WERI-Rb-1 (cell line): ENCODE measurements around the gene RNF167.
A peak's percentile ranks its signal among the peaks of the same experiment; 100 is the strongest.

Experiments used
- DNase-seq: peaks from one replicate; pipeline ENCODE4 v3.0.0-alpha.2; 2020
- H3K27ac ChIP-seq: fragments of 250-450 bp; sonication (Bioruptor Pico); 2 replicates; pipeline ENCODE4 v1.5.1; 2020; ENCODE audit warnings: mild to moderate bottlenecking, moderate library complexity
- H3K27me3 ChIP-seq: fragments of 250-450 bp; sonication (Bioruptor Pico); 2 replicates; pipeline ENCODE4 v1.5.1; 2021; ENCODE audit warnings: mild to moderate bottlenecking, low read depth, moderate library complexity; ENCODE audit not compliant: insufficient read depth, severe bottlenecking
- H3K36me3 ChIP-seq: fragments of 250-450 bp; sonication (Bioruptor Pico); 2 replicates; pipeline ENCODE4 v1.5.1; 2020; ENCODE audit warnings: mild to moderate bottlenecking, moderate library complexity
- H3K4me3 ChIP-seq: 2 replicates; pipeline ENCODE4 v1.5.1; 2011; ENCODE audit warnings: low read depth, mild to moderate bottlenecking, control low read depth, low read length
- H3K9me3 ChIP-seq: fragments of 250-450 bp; sonication (Bioruptor Pico); 2 replicates; pipeline ENCODE4 v1.5.1; 2021; ENCODE audit warnings: mild to moderate bottlenecking, moderate library complexity; ENCODE audit not compliant: severe bottlenecking
- CTCF ChIP-seq: IDR thresholded peaks from 2 replicates; pipeline ENCODE4 v1.5.1; 2011; ENCODE audit warnings: low read depth, mild to moderate bottlenecking, control low read depth, inconsistent platforms, low read length

The RNF167 gene

DNA sequence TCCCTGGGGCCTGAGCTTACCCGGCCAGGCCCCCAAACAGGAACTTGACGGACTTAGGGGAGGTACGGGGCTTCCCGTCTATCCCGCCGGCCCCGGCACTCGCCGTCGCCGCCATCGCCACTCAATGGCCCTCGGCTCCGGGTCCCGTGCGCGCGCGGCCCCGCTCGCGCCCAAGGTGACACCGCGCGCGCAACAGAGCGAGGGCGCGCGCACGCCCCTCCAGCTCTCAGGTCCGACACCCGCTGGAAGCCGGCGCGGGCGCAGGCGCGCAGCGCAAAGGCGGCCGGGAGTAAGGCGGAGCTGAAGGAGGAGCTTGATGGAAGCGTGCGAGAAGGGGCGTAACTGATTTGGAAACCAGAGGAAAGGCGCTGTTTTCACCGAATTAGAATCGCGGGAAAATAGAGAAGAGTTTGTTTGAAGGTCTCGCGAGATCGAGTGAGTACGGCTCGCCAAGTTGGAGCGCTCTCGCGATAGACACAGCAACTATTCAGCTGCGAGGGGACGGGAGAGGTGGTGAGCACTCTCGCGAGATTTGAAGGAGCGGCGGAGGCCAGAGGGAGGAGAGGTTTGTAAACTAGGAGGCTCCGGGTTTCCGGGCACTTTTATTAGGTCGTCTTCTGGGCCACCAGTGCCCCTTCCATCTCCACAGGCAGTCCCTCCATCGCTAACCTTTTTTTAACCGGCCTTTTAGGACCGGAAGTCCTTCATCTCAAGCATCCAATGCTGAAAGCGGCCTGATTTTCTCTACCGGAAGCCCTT, at the start of gene RNF167, which contains the start of gene SLC25A11:
Gene RNF167 (plus strand): TSS at position 473 of the 759 bp plus-strand sequence. CDS start 642 bp downstream, outside the sequence.
Gene SLC25A11 (minus strand): TSS at position 251 of the 759 bp plus-strand sequence. CDS start 136 bp downstream, at position 115.
- no peaks in the 10 kb centered on the region for H3K27me3 ChIP-seq
- TF ChIP-seq CTCF = no peak
- H3K36me3 ChIP-seq = peaks cover 52% of the 10 kb centered on the region
- DNase-seq = peak; percentile 92
- peak within 1 kb of the TSS; percentile 95 for H3K4me3 ChIP-seq
- peak within 1 kb of the TSS; percentile 97 for H3K27ac ChIP-seq
- no peaks in the 10 kb centered on the region for H3K9me3 ChIP-seq

GRCh38 chr17:4891411-4892410, 48.4 kb upstream of the RNF167 start:
- Histone ChIP-seq H3K4me3 (no peak overlapping the region), H3K27me3 (no peaks in the 10 kb centered on the region), H3K9me3 (no peaks in the 10 kb centered on the region), H3K27ac (no peak overlapping the region; the same call in 1 of the 2 replicates), H3K36me3 (peaks cover 91% of the 10 kb centered on the region)
- TF ChIP-seq CTCF = no peak
- DNase-seq = no peak

DNA sequence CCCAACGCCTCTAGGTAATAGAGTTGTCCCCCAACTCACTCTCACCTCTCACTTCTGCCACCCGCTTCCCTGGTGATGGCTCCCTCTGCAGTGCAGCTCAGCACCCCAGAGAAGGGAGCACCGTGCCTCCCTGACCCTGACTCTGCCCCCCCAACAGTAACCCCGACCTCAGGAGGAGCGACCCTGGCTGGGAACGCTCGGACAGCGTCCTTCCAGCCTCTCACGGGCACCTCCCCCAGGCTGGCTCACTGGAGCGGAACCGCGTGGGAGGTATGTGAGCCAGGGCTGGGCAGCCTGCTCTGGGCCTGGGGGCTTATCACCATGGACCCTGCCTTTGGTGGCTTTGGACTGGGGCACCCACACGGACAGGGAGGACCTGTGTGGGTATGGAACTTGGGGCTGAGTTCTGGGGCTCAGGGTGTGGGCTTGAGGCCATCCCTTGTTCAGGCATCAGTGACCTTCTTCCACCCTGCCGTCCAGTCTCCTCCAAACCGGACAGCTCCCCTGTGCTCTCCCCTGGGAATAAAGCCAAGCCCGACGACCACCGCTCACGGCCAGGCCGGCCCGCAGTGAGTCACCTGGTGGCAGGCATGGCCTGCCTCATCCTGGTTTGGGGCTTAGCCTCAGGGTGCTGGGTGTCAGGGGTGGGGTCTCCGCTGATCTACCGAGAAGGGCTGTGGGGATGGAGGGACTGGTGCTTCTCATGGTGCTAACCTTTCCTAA, 47.4 kb upstream of the RNF167 start:
- no peak for TF ChIP-seq CTCF
- H3K36me3 ChIP-seq = peaks cover 90% of the 10 kb centered on the region
- no peaks in the 10 kb centered on the region for H3K27me3 ChIP-seq
- H3K27ac ChIP-seq = peak overlapping the region; percentile 20; the same call in 1 of the 2 replicates
- H3K9me3 ChIP-seq = no peaks in the 10 kb centered on the region
- H3K4me3 ChIP-seq = no peak overlapping the region
- no peak for DNase-seq

DNA sequence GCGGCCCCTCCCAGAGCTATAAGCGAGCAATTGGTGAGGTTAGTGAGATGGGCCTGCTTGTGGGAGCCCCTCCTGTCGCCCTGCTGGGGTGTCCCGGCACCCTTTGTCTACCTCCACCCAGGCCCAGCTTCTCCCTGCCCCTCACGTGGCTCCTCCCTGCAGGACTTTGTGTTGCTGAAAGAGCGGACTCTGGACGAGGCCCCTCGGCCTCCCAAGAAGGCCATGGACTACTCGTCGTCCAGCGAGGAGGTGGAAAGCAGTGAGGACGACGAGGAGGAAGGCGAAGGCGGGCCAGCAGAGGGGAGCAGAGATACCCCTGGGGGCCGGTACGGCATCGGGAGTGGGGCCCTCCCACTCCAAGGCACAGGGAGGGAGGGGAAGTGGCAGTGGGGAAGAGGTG, 46.8 kb upstream of the RNF167 start:
- no peaks in the 10 kb centered on the region for H3K27me3 ChIP-seq
- H3K4me3 ChIP-seq = no peak overlapping the region
- DNase-seq = no peak
- no peak for TF ChIP-seq CTCF
- H3K9me3 ChIP-seq = no peaks in the 10 kb centered on the region
- peaks cover 87% of the 10 kb centered on the region for H3K36me3 ChIP-seq
- H3K27ac ChIP-seq = peak overlapping the region; percentile 20; the same call in 1 of the 2 replicates
